ENCODE measurements around the gene PCNX1.

DNA sequence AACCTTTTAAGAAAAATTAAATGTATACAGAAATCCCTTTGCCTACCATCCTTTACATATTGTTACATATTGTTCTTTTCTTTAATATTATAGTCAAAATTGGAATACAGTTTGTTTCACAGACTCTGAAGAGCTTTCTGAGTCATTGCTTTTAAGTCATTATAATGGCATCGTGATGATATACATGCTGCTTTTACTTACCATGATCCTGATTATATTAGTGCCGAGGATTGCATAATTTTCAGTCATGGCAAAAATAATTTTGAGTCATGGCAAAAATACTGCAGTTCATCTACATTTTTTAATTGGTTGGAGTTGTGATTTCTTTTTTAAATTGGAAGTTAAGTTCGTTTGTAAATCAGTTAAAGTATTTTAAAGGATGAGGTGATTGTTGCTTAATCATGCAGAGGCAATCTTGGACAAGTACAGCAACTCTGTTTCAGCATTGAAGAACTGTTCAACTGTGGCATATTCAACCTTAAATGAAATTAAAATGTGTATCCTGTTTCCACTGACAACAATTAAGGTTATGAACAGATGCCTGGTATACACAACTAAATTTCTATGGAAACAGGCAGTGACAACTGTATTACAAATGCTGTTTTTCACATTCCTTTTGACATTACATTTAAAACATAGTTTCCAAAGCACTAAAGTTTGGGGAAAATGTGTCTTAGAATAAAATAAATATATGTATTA lies 142.3 kb downstream of the PCNX1 start:
- TF ChIP-seq CTCF (IDR thresholded peaks at IDR 0.05) (no peak), POLR2A (IDR thresholded peaks at IDR 0.05) (no peak), POLR2AphosphoS5 (IDR thresholded peaks at IDR 0.05) (no peak)
